ENCODE results near the gene RAP1GAP2.
"Not testable (repeated sequence)": the region's sequence is repeated elsewhere in the genome, so short reads cannot be mapped to it uniquely, and the experiment has no call there.

Gene RAP1GAP2

GRCh38 chr17:3073850-3074249 is 277.6 kb downstream of the RAP1GAP2 start:
- DNase-seq: not testable (repeated sequence)

Measured in NCI-H1092 treated with DMSO at 0.1 percent for 48 hours (cell line).